Activated CD4-positive, CD25-positive, alpha-beta regulatory T cell treated with anti-CD3 and anti-CD28 coated beads, Interleukin-2, amount 50 U/mL, for 72 hours (primary cell): ENCODE results near the gene EFCAB9.

Source experiments
- DNase-seq: peaks from one replicate; pipeline ENCODE4 v3.0.0; 2021

The EFCAB9 gene

GRCh38 chr5:172245046-172245445 is 51.1 kb downstream of the EFCAB9 start:
- DNase-seq, result no peak

- DNase-seq, result no peak
Measured at GRCh38 chr5:172245703-172246125, 51.7 kb downstream of the EFCAB9 start.

- DNase-seq, result no peak
Measured at GRCh38 chr5:172248637-172249036, 54.7 kb downstream of the EFCAB9 start.

GRCh38 chr5:172251419-172251818 is 57.4 kb downstream of the EFCAB9 start:
- DNase-seq, result no peak

- DNase-seq, result no peak
Measured at GRCh38 chr5:172252501-172252900, 58.5 kb downstream of the EFCAB9 start.
